T-helper 2 cell treated with Interferon-gamma antibody and Interleukin-4, amounts not matched to agents 100 ng/mL and 5 ng/mL, for 36 hours (primary cell): ENCODE results near the gene ITPR3. TPM values are rescaled to one million over a fixed set of nuclear protein-coding genes. Genes with fewer than 3 reads are reported as not detected.

Experiments
- intact Hi-C: fragments of 100-400 bp; cut with micrococcal nuclease; formaldehyde crosslinking; loops from one replicate; pipeline ENCODE4 v1.15.1; 2023
- total RNA-seq: library from RNA; stranded (reverse); gene quantifications from 2 replicates; pipeline ENCODE4 v1.2.3, GENCODE V29; 2022

The ITPR3 gene
- total RNA-seq, 1 donor from 2014 or later = 48.9 TPM

DNA sequence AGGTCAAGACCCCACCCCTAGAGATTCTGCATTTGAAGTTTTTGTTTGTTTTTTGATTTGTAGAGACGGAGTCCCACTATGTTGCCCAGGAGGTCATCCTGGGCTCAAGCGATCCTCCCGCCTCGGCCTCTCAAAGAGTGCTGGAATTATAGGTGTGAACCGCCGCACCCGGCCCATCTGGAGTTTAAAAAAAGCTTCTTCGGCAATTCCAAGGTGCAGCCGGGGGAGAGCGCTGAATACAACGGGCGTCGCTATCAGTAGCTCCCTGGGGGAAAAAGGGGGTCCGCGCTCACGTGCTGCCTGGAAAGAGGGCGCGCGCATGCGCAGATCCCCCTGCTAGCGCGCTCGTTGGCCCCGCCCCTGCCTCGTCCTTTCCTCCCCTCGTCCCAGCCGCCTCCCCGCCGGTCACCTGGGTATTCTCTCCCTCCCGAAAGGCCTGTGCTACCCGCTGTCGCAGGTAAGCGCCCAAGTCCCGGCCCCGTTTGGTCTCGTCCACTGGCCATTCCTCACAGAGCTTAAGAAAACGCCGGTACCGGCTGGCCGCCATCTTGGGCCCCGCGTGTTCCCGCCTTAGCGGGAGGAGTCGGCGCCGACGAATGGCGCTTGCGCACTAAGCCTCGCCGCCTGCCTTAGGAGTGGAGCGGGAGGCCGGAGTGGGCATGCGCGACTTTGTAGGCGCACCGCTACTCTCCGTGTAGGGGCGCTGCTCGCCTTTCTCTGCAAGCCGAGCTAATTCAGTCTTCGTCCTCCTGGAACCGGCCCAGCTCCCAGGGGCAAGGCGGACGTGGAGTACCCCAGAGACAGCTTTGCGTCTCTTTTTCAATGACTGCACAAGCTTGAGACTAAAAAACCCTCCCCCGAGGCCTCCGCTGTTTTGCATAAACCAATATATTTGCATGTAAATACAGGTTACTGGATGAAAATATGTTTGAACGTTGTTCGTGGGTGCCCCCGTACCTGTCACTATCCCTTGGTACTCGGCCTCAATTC lies 90.3 kb downstream of the ITPR3 start, which contains the start of gene UQCC2:
TSS of gene UQCC2 (minus strand) at position 561 of the 990 bp plus-strand sequence. CDS start at position 547, 14 bp downstream.
- intact Hi-C loops = loop anchor here (1.0 kb wide), 2 partner anchors 33 to 78 kb away; partner anchors contain the start of gene LEMD2

GRCh38 chr6:33712914-33713313 lies 91.8 kb downstream of the ITPR3 start:
- intact Hi-C loops = no loop called here

DNA sequence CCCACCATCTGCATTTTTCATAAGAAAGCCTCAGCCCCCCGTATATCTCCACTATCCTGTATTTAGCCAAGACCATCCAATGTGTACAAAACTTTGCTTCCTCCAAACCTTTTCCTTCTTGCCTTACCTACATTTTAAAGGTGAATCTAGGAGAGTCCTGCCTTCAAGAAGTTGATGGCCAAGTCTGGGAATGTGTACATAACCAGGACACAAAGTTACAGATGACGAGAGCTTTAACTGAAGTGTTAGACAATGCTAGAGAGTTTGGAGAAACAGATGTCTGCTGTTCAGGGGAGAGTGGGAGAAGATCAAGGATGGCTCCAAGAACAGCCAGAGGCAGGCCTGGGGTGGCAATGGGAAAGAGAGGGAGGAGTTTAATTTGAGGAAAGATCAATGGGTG lies 92.7 kb downstream of the ITPR3 start:
- intact Hi-C loops = no loop called here

DNA sequence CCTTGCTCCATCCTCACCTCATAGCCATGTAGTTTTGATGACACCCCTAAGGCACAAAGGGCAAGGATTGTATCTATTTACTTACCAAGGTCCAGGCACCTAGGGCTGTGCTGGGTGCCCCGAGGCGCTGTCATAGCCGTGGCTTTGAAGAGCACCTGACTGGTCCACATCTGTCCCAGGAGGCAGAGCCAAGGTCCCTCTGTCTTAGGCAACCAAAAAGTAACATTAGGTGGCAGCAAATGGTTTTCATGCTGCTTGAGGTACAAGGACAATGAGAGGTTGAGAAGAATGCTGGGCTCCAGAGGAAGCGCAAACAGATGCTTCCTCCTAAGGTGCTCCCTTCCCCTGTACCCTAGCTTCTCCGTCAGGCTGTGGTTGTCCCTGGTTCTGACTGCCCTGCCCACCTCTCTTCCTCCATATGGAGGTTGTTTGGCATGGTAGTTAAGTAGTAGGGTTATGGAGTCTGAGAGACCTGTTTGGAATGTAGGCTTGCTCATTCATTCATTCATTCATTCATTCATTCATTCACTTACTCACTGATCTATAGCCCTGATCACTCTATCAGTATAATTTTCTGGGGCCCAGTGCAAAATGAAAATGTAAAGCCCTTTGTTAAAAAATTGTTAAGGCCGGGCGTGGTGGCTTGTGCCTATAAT lies 93.4 kb downstream of the ITPR3 start:
- intact Hi-C loops = no loop called here

GRCh38 chr6:33716379-33716778 lies 95.3 kb downstream of the ITPR3 start:
- intact Hi-C loops = no loop called here

DNA sequence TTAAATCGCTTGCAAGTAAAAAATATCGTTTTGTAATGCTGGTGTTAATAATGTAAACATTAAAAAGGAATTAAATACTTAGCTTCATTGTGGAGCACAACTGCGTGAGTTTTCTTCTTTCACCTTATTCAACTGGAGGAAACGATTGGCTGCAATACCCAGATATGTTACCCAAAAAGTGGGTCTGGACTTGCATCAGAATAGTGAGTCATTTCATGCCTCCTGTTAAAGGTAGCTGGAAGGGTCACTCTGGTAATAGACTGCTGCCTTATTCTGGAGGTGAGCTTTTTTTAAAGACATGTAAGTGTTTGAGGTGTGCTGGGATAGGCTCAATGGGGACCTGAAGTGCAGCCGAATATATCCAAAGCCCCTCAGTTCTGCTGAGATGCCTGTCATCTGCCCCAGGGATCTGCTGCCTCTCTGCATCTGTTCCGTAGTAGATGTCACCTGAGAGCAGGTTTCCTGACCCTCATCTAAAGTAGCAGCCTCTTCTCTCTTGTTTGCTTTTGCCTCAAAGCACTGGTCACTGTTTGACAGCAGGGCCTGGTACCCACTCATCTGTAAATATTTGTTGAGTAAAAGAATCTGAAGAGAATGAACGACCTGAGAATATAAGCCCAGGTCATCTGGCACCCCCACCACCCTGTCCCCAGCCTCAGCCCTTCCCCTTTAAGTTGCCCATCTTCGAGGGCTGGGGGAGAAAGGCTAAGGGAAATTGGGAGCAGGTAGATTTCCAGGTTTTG lies 95.9 kb downstream of the ITPR3 start:
- intact Hi-C loops = no loop called here

DNA sequence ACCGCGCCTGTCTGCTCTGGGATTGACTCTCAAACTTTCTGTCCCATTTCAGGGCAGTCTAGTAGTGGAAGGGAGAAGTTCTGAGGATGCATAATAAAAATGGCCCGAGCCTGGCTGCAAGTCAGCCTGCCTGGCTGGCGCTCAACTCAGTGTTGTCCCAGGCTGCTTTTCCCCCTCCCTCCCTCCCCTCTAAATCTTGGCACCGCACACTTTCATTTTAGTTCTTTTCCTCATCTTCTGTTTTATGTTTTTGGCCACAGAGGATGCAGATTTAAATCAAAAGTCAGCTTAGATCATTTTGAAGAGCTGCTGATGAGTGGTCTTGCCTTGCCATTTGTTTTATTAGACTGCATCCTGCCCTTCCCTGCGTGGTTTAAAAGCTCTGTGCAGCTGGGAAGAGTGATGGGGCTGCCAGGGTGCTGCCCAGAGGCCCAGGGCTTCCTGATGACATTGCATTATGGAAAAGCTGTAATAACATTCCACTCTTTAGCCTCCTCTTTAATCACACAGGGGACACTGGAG lies 96.9 kb downstream of the ITPR3 start:
- intact Hi-C loops = no loop called here

DNA sequence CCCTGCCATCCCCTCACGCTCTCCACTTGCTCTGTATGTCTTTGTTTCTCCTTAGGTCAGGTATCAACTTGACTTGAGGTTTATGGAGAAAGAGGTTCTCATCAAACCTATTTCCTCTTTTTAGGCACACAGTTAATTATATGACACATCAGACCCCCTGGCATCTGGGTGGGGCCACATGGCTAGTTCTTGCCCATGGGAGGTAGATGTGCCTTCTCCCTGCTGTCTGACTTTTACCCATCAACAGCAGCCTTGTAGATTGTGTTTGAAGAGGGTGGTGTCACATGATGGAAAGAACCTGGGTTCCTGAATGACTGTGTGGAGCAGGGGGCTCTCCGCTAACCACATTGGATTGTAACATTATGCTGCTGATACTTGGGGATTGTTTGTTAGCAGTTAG lies 97.6 kb downstream of the ITPR3 start:
- intact Hi-C loops = no loop called here

DNA sequence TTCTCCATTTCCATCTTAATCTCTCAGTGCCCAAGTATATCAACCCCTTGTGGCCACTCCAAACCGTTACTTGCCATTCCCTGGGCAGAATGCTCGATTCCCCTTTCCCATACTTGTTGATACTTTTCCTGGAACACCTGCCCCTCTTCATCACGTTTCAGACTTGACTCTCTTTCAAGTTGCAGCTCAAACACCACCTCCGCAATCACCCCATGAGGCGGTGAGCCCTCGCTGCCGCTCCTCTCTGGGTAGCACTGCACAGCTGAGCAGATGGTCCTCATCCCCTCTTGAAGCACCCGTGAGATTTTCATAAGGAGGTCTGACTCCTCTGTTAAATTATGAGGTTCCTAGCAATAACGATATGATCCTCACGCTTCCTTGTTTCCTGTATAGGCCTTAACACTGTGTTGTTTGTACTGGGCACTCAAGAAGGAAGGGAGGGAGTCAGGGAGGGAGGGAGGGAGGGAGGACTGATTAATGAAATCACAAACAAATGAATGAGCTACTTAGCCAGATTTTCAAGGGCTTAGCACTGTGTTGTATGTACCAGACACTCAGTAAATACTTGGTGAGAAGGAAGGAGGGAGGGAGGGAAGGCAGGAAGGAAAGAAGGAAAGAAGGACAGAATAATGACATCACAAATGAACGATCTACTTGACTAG lies 98.3 kb downstream of the ITPR3 start:
- intact Hi-C loops = no loop called here

- intact Hi-C loops = no loop called here
These were observed 99.9 kb downstream of the ITPR3 start for GRCh38 chr6:33720998-33721397.

DNA sequence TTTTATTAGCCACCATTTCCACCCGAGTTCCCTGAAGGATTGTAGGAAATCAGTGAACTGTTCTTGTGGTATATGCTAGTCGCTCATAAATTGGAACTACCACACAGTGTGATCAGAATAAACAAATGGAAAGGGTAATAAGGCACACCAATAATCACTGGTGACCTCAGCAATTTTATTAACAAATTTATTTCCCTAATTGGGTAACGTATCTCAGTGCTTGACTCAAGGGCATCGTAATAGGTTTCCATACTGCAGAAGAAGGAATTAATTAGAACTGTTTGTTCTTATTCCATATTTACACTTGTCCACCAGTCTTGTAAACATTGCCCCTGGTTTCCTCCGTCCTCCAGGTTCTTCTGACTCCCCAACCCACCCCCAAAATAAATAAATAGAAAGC lies 100.4 kb downstream of the ITPR3 start:
- intact Hi-C loops = no loop called here

GRCh38 chr6:33722103-33722623 lies 101.0 kb downstream of the ITPR3 start:
- intact Hi-C loops = no loop called here

GRCh38 chr6:33723371-33724085 lies 102.4 kb downstream of the ITPR3 start:
- intact Hi-C loops = no loop called here

DNA sequence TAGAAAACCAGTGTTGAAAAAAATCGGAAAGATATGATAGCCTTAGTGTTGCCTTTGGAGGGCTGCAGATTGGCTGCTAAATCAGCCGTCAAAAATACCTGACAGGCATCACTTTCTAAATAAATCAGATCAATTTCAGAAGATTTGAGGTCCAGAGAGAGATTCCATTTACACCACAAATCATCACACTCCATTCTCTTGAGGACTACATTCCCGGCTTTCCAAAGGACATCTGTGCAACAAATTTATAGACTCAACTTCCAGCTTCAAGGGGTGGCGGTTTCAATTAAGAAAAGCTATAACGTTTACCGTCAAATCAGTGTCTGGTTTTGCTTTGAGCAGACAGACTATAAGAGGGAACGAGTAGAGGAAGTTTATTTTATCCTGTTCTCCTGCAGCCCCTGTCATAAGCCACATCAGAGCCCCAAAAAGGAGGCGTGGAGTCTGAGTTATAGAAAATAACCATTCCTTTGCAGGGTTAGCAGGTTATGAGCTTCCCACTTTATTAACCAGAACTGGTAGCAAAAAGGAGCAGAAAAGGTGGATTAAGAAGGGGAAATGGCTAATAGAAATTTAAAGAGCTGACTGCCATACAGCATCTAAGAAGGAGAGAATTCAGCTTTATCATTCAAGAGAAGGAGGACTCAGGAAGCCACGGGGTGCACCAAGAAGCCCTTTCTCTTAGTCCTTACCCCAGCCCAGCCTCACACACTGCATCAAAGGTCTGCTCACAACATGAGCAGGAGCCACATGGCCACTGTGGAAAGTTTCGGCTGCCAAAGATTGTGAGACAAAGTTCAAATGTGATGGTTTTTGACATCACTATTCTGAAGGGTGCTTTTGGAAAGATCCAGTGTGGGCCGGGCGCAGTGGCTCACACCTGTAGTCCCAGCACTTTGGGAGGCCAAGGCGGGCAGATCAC lies 103.2 kb downstream of the ITPR3 start:
- intact Hi-C loops = no loop called here

DNA sequence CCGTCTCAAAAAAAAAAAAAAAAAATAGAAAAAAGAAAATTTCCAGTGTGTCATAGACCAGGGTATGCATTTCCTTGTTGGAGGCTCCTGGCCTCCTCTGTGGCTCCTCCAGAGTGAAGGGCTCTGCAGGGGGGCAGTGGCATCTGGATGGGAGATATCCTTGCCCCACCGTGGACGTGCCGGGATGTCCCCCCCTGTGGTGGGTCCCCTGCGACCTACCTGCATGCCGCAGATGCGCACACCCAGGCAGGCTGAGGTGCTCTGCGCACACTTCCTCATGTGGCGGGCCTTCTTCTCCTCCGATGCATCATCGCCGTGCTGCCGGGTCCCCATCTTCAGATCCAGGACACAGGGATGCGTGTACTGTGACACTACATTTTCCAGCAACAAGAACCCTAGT lies 104.1 kb downstream of the ITPR3 start:
- intact Hi-C loops = no loop called here

GRCh38 chr6:33725891-33726673 lies 105.0 kb downstream of the ITPR3 start:
- intact Hi-C loops = no loop called here

- intact Hi-C loops = no loop called here
These were observed 105.6 kb downstream of the ITPR3 start for GRCh38 chr6:33726696-33727095.

GRCh38 chr6:33727126-33727525 lies 106.0 kb downstream of the ITPR3 start:
- intact Hi-C loops = no loop called here
